ENCODE results near the gene RNF20.
"Not testable (repeated sequence)": the region's sequence is repeated elsewhere in the genome, so short reads cannot be mapped to it uniquely, and the experiment has no call there.

The RNF20 gene

DNA sequence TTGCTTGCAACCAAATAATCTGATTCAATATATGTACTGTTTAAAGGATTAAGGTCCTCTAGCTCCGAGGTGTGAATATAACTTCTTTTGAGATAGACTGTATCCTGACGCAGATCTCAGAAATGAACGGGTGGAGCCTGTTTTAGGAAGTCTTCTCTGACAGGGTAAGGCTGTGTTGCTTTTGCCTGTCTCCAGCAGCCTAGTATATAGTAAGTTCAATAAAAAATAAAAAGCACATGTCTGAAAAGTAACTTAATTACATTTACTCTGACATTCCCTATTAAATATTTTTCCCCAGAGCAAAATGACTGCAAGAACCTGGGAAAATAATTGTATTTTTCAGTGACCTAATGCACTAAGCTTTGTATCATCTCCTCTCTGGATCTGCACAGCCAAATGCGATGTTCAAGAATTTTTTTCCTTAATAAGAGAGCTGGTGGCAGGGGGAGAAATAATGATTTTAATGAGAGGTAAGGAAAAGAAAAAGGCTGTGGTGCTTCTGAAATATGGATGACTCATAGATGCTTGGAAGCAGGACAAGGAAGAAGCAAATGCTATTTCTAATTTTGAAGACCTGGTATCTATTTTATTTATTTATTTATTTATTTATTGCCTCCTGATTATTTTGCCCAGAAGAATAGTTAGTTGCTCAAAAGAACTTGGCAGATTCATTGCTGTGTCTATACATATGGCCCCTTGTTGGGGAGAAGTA, 53.8 kb downstream of the RNF20 start:
- DNase-seq (ENCODE audit: low read depth): no peak

DNA sequence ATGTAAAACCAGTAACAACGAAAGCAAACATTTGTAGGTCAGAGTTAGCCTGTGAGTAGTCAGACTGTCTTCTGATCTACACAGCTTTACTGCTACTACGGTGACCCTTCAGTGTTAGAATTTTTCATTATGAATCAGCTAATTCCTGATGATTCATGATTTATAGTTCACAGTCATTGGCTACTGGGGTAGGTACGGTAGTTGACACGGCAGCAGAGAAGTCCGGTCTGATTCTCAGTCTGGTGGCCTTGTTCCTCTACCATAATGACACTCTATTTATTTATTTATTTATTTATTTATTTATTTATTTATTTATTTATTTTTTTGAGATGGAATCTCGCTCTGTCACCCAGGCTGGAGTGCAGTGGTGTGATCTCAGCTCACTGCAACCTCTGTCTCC, 56.4 kb downstream of the RNF20 start:
- not testable (repeated sequence) for DNase-seq (ENCODE audit: low read depth)

DNA sequence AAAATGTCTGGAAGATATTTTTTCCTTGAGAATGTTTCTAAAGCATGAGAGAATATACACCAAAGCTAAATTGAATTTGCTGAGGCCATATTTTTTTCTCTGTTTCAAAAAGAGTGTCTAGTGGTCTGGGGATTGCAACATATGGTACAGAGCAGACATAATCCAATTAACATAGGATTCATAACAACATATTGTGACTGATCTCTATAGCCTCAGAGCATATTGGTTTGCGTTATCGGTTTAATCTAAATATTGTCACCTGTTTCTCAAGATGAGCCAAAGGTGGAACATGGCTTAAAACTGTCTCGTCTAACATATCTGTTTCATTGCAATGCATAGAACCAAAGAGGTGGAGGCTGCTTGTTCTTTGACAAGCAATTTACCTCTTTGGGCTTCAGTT, 57.2 kb downstream of the RNF20 start:
- no peak for DNase-seq (ENCODE audit: low read depth)

DNA sequence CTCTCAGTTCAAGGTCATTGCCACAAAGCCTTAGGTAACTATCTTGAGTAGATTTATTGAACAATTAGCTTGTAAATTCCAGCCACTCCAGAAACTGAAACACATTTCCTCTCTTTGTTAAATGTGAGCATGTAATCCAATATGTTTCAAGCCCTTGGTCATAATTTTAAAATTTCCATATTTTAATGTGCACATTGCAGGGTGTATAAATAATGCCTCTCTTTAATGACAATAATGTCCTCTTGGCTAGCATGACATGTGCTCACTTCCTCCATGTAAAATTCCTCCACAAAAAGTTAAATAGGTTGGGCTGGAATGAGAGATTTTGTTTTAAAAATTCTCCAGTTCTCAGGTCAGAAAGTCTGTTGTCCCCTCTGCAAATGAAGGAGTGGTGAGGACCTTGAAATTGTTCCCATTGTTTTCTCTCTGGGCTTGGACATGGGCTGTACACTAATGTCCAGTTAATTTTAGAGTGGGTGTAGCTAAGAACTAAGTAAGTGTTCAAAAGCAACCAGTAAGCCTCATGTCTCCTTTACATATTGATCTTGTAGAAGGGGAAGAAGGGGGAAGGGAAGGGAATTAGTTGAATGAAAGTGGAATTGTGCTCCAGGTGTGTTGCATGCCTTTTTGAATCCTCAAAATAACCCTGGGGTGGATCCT, 58.3 kb downstream of the RNF20 start:
- no peak for DNase-seq (ENCODE audit: low read depth)

DNA sequence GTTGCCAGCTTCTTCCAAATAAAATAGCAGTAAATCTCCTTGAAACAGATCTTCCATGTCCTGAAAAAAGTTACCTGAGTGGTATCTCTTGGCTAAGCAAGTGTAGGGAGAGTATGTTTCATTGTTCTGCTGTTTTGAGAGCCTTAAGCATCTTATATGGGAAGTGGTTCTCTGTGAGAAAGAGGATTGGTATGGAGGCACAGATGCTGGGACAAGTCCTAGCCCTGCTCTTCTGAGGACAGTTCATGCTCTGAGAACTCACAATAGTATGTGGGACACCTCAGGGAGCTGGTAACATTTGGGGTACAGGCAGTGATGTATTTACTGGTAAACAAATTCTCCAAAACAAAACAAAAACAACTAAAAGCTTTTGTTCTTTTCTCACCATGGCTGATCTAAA, 59.1 kb downstream of the RNF20 start:
- no peak for DNase-seq (ENCODE audit: low read depth)

DNA sequence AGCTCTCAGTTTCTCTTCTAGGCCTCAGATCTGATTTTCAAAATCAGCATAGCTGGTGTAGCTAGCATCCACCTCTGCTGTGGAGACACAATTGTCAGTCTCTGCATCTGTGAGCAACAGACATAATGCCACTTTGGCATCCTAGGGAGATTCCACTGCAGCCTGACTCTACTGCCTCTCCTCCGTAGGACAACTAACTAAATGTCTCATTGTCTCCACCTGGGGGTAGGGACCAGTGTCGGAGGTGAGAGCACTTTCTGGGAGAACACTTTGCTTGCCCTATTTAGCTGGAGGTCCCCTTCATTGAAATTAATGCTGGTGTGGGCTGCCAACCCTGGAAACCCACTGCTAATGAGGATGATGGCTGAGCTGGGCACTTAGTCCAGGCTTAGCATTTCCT, 59.7 kb downstream of the RNF20 start:
- DNase-seq (ENCODE audit: low read depth): no peak

DNA sequence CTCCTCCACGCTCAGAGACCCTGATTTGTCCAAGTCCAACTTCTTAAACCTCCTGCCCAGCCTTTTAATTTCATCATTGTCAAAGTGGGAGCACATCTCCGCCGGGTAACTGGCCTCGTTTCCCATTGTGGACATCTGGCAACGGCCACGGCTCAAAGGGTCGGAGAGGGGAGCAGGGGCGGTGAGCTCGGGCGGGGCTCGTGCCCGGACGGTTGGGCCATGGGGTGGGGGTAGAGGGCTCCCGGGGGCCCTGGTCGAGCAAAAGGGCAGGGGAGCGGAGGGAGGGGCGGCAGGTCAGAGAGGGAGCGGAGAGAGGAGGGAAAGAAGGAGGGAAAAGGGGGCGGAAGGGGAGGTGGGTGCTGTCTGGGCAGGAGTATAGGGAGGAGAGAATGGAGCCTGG, 61.1 kb downstream of the RNF20 start, which contains the start of gene PPP3R2:
TSS of gene PPP3R2 (minus strand) at position 174 of the 400 bp plus-strand sequence. CDS start at position 126, 48 bp downstream.
- DNase-seq (ENCODE audit: low read depth): no peak

DNA sequence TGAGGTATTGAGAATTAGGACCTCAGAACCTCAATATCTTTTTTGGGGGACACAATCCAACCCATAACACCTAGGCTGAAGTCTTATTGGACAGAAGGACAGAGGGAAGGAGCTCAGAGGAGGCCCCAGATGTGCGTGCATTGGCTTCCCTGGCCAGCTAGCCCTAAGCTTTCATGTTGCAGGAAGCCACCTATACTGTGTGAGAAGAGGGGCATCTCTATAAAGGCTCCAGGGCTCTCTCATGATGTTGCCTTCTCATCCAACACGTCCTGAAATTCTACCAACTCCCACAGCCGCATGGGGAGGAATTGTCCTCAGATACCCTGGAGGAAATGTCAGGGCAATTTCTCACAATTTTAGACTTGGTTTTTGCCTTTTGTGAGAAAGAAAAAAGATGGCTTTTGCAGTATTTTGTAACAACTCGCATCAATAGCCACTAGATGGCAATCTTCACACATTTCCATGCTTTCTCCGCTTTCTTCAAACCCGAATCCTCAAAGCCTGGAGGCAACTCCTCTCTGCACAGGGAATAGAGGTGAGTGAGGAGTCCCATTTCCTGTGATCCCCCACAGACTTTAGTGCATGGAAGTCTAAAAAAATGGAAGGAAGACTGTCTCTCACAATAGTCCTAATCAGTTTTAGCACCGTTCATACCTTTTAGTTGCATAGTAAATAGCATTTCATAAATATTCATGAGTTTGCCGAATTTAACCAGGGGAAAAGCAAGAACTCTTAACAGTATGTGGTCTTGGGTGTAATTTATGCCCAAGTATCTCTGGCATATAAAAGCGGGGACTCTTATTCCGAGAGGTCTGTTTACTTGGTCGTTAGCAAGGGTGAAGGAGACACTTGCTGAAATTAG, 68.5 kb downstream of the RNF20 start:
- DNase-seq (ENCODE audit: low read depth): no peak

DNA sequence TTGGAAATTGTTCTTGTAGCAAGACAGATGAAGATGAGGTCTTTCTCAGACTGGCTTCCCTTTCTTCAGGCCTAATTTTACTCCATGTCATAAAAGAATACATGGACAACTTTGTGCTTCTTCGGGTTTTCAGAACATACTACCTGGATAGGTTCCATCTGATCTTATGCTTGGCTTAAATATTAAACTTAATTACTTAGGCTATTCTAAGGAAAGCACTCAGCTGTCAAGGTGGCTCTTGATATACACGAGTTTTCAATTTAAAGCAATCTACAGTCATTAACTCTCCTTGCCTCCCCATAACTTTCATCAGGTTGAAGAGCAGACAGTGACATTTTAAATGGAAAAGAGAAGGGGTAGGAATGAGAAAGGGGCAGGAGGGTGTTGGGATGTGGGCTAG, 70.6 kb downstream of the RNF20 start:
- no peak for DNase-seq (ENCODE audit: low read depth)

DNA sequence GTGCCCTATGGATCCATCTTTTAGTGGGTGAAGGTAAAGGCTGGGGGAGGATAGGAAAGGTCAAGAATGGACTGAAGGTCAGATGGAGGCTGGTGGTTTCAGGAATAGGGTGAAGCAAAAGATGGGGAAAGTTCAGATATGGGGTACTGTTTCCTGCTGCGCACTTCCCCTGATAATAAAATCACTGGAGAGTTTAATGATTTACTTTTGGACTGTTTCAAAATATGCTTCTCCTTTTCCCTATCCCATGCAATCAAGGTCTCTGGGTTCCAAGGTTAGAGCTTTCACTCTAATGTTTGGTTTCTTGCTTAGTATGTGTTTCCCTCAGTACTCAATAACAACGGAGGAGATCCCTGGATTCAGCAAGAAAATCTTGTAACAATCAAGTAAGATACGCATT, 71.9 kb downstream of the RNF20 start:
- DNase-seq (ENCODE audit: low read depth): no peak
